IMR-90 (cell line): ENCODE measurements around the gene ANKRD34C. TPM values are rescaled to one million over a fixed set of nuclear protein-coding genes. Genes with fewer than 3 reads are reported as not detected.

Experiments
- ATAC-seq: fragments of 200-7000 bp; cut with Tn5 transposase; 2 replicates; pipeline ENCODE4 v1.9.1; 2020; ENCODE audit warnings: low read depth, mild to moderate bottlenecking, moderate library complexity
- BruUV-seq: library from RNA; stranded (reverse); fragments of 400-500 nt; replicated peaks from 2 replicates; lab custom pipeline; 2021; lab: Mats Ljungman, UMichigan
- CTCF ChIA-PET: fragments of 300-600 bp; formaldehyde crosslinking; extraction: SDS; loops from one replicate; lab custom pipeline; 2021; ENCODE audit warnings: antibody characterized with exemption; lab: Yijun Ruan, JAX
- POLR2A ChIA-PET: fragments of 300-600 bp; sonication (Branson Sonifier 250); formaldehyde crosslinking; loops from one replicate; lab custom pipeline; 2022; ENCODE audit warnings: antibody characterized with exemption; ENCODE audit not compliant: unreplicated experiment; lab: Charles Lee
- DNase-seq: peaks from one replicate; pipeline ENCODE4 v3.0.0; 2013
- H2AFZ ChIP-seq: replicated peaks from 2 replicates; pipeline ENCODE3; 2013; ENCODE audit warnings: low read length, mild to moderate bottlenecking; ENCODE audit not compliant: poor library complexity
- H2AK5ac ChIP-seq: 2 replicates; pipeline ENCODE4 v1.6.1; 2013; ENCODE audit warnings: low read depth, low read length, inconsistent platforms
- H2AK9ac ChIP-seq: replicated peaks from 2 replicates; pipeline ENCODE3; 2013; ENCODE audit warnings: mild to moderate bottlenecking, low read depth, low read length, moderate library complexity; ENCODE audit not compliant: poor library complexity
- H2BK120ac ChIP-seq: 2 replicates; pipeline ENCODE4 v1.6.1; 2013; ENCODE audit warnings: low read depth, low read length, inconsistent platforms
- H2BK15ac ChIP-seq: 3 replicates; pipeline ENCODE4 v1.6.1; 2013; ENCODE audit warnings: low read depth, low read length, inconsistent platforms
- H2BK20ac ChIP-seq: 2 replicates; pipeline ENCODE4 v1.6.1; 2013; ENCODE audit warnings: low read depth, mild to moderate bottlenecking, inconsistent platforms, low read length, moderate library complexity
- H2BK5ac ChIP-seq: 2 replicates; pipeline ENCODE4 v1.6.1; 2013; ENCODE audit warnings: mild to moderate bottlenecking, low read depth, low read length, inconsistent platforms; ENCODE audit not compliant: poor library complexity, severe bottlenecking
- H3K14ac ChIP-seq: replicated peaks from 2 replicates; pipeline ENCODE4 v1.6.1; 2013; ENCODE audit warnings: low read depth, low read length, inconsistent platforms
- H3K18ac ChIP-seq: 2 replicates; pipeline ENCODE4 v1.6.1; 2013; ENCODE audit warnings: low read depth, low read length, control low read depth
- H3K23ac ChIP-seq: 2 replicates; pipeline ENCODE4 v1.6.1; 2013; ENCODE audit warnings: low read depth, low read length, inconsistent platforms
- H3K27ac ChIP-seq: 2 replicates; pipeline ENCODE4 v1.5.1; 2013; ENCODE audit warnings: mild to moderate bottlenecking, control low read depth, low read length; ENCODE audit not compliant: insufficient read depth
- H3K27me3 ChIP-seq: 2 replicates; pipeline ENCODE4 v1.6.1; 2013; ENCODE audit warnings: low read length; ENCODE audit not compliant: control insufficient read depth, insufficient read depth
- H3K36me3 ChIP-seq: 2 replicates; pipeline ENCODE4 v1.6.1; 2013; ENCODE audit warnings: low read length, mixed read lengths; ENCODE audit not compliant: control insufficient read depth, insufficient read depth
- H3K4ac ChIP-seq: 2 replicates; pipeline ENCODE4 v1.6.1; 2013; ENCODE audit warnings: low read depth, low read length, inconsistent platforms
- H3K4me1 ChIP-seq: 2 replicates; pipeline ENCODE4 v1.6.1; 2013; ENCODE audit warnings: low read length, mixed read lengths; ENCODE audit not compliant: control insufficient read depth, insufficient read depth
- H3K4me2 ChIP-seq: 2 replicates; pipeline ENCODE4 v1.6.1; 2013; ENCODE audit warnings: low read depth, mild to moderate bottlenecking, control low read depth, low read length, moderate library complexity
- H3K4me3 ChIP-seq: 2 replicates; pipeline ENCODE4 v1.5.1; 2013; ENCODE audit warnings: low read depth, mild to moderate bottlenecking, control low read depth, low read length, moderate library complexity; ENCODE audit not compliant: insufficient read depth
- H3K56ac ChIP-seq: 2 replicates; pipeline ENCODE4 v1.6.1; 2013; ENCODE audit warnings: low read length, inconsistent platforms; ENCODE audit not compliant: insufficient read depth; ENCODE audit errors: extremely low read depth
- H3K79me1 ChIP-seq, 2 experiments: 2 replicates each; pipeline ENCODE4 v1.6.1; 2013; ENCODE audit warnings: low read length in 2 of 2, inconsistent platforms in 1 of 2, low read depth in 1 of 2
- H3K9ac ChIP-seq: 2 replicates; pipeline ENCODE4 v1.6.1; 2013; ENCODE audit warnings: low read depth, low read length, control low read depth
- H3K9me1 ChIP-seq: 2 replicates; pipeline ENCODE4 v1.6.1; 2013; ENCODE audit warnings: low read length, inconsistent platforms; ENCODE audit not compliant: insufficient read depth
- H3K9me3 ChIP-seq: 2 replicates; pipeline ENCODE4 v1.6.1; 2013; ENCODE audit warnings: low read length; ENCODE audit not compliant: control insufficient read depth, insufficient read depth
- H4K20me1 ChIP-seq: 2 replicates; pipeline ENCODE4 v1.6.1; 2013; ENCODE audit warnings: low read length, inconsistent platforms; ENCODE audit not compliant: insufficient read depth
- H4K5ac ChIP-seq: 2 replicates; pipeline ENCODE4 v1.6.1; 2013; ENCODE audit warnings: mild to moderate bottlenecking, low read depth, low read length, control low read depth
- H4K8ac ChIP-seq, 2 experiments: 2 replicates each; pipeline ENCODE4 v1.6.1; 2013; ENCODE audit warnings: low read depth in 2 of 2, low read length in 2 of 2, control low read depth in 1 of 2, inconsistent platforms in 1 of 2
- H4K91ac ChIP-seq: 2 replicates; pipeline ENCODE4 v1.6.1; 2013; ENCODE audit warnings: low read depth, low read length, inconsistent platforms; ENCODE audit not compliant: insufficient read depth
- BHLHE40 ChIP-seq: fragments of 150-350 bp; IDR thresholded peaks from 2 replicates; pipeline ENCODE4 v1.6.1; 2016; ENCODE audit warnings: mild to moderate bottlenecking, low read depth, low read length
- CEBPB ChIP-seq: IDR thresholded peaks from 2 replicates; pipeline ENCODE4 v1.6.1; 2012; ENCODE audit warnings: low read depth, low read length, improper control_type of control experiment
- CHD1 ChIP-seq: IDR thresholded peaks from 2 replicates; pipeline ENCODE4 v1.6.1; 2012; ENCODE audit warnings: low read depth, low read length, improper control_type of control experiment
- ELK1 ChIP-seq: fragments of 150-350 bp; IDR thresholded peaks from 2 replicates; pipeline ENCODE4 v1.6.1; 2016; ENCODE audit warnings: low read depth, mild to moderate bottlenecking, low read length, moderate library complexity, borderline replicate concordance
- FOS ChIP-seq: fragments of 150-350 bp; IDR thresholded peaks from 2 replicates; pipeline ENCODE4 v1.6.1; 2016; ENCODE audit warnings: low read depth, low read length
- MAFK ChIP-seq: IDR thresholded peaks from 2 replicates; pipeline ENCODE4 v1.6.1; 2012; ENCODE audit warnings: low read depth, low read length, improper control_type of control experiment
- MXI1 ChIP-seq: IDR thresholded peaks from 2 replicates; pipeline ENCODE4 v1.6.1; 2012; ENCODE audit warnings: low read depth, mild to moderate bottlenecking, low read length, moderate library complexity, borderline replicate concordance
- POLR2A ChIP-seq: IDR thresholded peaks from 2 replicates; pipeline ENCODE4 v1.6.1; 2012; ENCODE audit warnings: mild to moderate bottlenecking, low read depth, low read length
- RFX5 ChIP-seq: IDR thresholded peaks from 2 replicates; pipeline ENCODE4 v1.8.0; 2012; ENCODE audit warnings: low read depth, mild to moderate bottlenecking, low read length, moderate library complexity
- WGBS, 2 experiments: methylation state at CpG; one replicate each; pipeline versions ENCODE4 v1.1.5 to v1.1.7; 2013; ENCODE audit warnings: missing lambda C conversion rate in 2 of 2; ENCODE audit not compliant: insufficient read length in 1 of 2; ENCODE audit errors: extremely low coverage in 2 of 2; 5-methylcytosine and 5-hydroxymethylcytosine counted together
- dilution Hi-C: fragments of 300-500 bp; cut with HindIII; formaldehyde crosslinking; loops from one replicate; pipeline ENCODE4 v1.14.3; 2018; ENCODE audit warnings: low sequenced_read_pairs; ENCODE audit not compliant: unreplicated experiment
- in situ Hi-C: fragments of 300-500 bp; cut with MboI; formaldehyde crosslinking; loops from 3 replicates; pipeline ENCODE4 v1.14.3; 2019; ENCODE audit warnings: low sequenced_read_pairs, inconsistent platforms, mixed read lengths
- intact Hi-C: fragments of 100-400 bp; cut with micrococcal nuclease; formaldehyde crosslinking; loops from 2 replicates; pipeline ENCODE4 v1.10.0; 2022
- polyA plus RNA-seq, 3 experiments: library from polyadenylated mRNA; depleted of rRNA; stranded (reverse); fragments of >200 nt; gene quantifications; 2 replicates each; pipeline ENCODE4 v1.2.3, GENCODE V29; 2012; ENCODE audit warnings: low replicate concordance in 1 of 3
- total RNA-seq: library from RNA; depleted of rRNA; stranded (reverse); fragments of >200 nt; gene quantifications from 2 replicates; pipeline ENCODE4 v1.2.3, GENCODE V29; 2012

Gene ANKRD34C
- total and polyA plus RNA-seq, 2 of the 4 experiments (the other 2 are of a cell fraction), result not detected

DNA sequence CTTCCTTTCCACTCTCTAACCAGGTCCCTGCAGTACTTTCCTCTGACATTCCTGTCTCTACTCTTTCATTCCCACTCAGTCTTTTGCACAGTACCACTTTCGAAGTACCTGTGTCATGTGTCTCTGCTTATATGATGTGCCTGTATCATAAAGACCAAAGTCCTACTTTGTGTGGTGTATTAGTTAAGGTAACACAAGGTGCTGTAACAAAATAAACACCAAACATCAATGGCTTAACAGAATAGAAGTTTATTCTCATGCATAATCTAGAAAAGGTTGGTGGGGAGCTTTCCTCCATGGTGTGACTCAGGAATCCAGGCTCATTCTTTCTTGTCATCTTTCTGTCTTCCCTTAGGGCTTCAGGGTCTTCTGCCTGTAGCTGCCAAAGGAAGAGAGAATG lies 31.7 kb downstream of the ANKRD34C start (continued):
- TF ChIP-seq RFX5, result no peak
- no peak for TF ChIP-seq POLR2A
- no peak for TF ChIP-seq CHD1

GRCh38 chr15:79314811-79315210 lies 32.3 kb downstream of the ANKRD34C start:
- ATAC-seq (no peak), DNase-seq (no peak)
- H2AK5ac ChIP-seq, result no peak overlapping the region
- H3K4me2 ChIP-seq, result no peak overlapping the region
- H4K5ac ChIP-seq, result no peak overlapping the region
- CTCF ChIA-PET, result no interaction called here
- H3K23ac ChIP-seq, result no peak overlapping the region
- dilution Hi-C loops, result no loop called here
- no peaks in the 10 kb centered on the region for H3K9me3 ChIP-seq
- no peak overlapping the region for H3K4ac ChIP-seq
- WGBS, 2 experiments, result 88% methylated on average over 3 of the region's 6 CpGs; no CpG with 5 or more reads in 1 of the 2 experiments
- no peak overlapping the region for H4K91ac ChIP-seq
- no peak overlapping the region for H3K27ac ChIP-seq
- TF ChIP-seq MXI1 (no peak), FOS (no peak), MAFK (no peak), RFX5 (no peak), BHLHE40 (no peak), CEBPB (no peak), ELK1 (no peak)
- in situ Hi-C loops, result no loop called here
- POLR2A ChIA-PET, result no interaction called here
- H2BK20ac ChIP-seq, result no peak overlapping the region
- H3K9ac ChIP-seq, result no peak overlapping the region
- peaks cover 22% of the 10 kb centered on the region for H3K9me1 ChIP-seq
- no peak overlapping the region for H2BK5ac ChIP-seq
- intact Hi-C loops, result no loop called here
- no peak overlapping the region for H3K56ac ChIP-seq
- H3K79me1 ChIP-seq, result peaks cover 37 to 76% of the 10 kb centered on the region in 2 experiments
- no peaks in the 10 kb centered on the region for H3K27me3 ChIP-seq
- H2BK15ac ChIP-seq, result no peak overlapping the region
- peaks cover 15% of the 10 kb centered on the region for H4K20me1 ChIP-seq
- H3K4me1 ChIP-seq, result peaks cover 6% of the 10 kb centered on the region; the same call in 1 of the 2 replicates
- no TSS peak for BruUV-seq
- H3K18ac ChIP-seq, result no peak overlapping the region
- H2AK9ac ChIP-seq, result no peak overlapping the region
- H2BK120ac ChIP-seq, result no peak overlapping the region
- H3K4me3 ChIP-seq, result no peak overlapping the region
- no peak overlapping the region for H3K14ac ChIP-seq
- peaks cover 54% of the 10 kb centered on the region for H3K36me3 ChIP-seq
- no peak overlapping the region for H4K8ac ChIP-seq
- H2AFZ ChIP-seq, result no peak overlapping the region
